Osteocyte (in vitro differentiated cells): ENCODE results near the gene DYNC1I1. TPM values are rescaled to one million over a fixed set of nuclear protein-coding genes. Genes with fewer than 3 reads are reported as not detected.

Experiments used
- DNase-seq: peaks from one replicate; pipeline ENCODE4 v3.0.0; 2021; ENCODE audit warnings: mixed read lengths; ENCODE audit not compliant: unreplicated experiment; ENCODE audit errors: extremely low spot score
- H3K27ac Mint-ChIP-seq: one replicate; pipeline ENCODE4 v1.8.0; 2021; ENCODE audit warnings: mild to moderate bottlenecking, mixed read lengths; ENCODE audit not compliant: unreplicated experiment
- H3K27me3 Mint-ChIP-seq: one replicate; pipeline ENCODE4 v1.8.0; 2021; ENCODE audit warnings: mixed read lengths; ENCODE audit not compliant: unreplicated experiment
- H3K36me3 Mint-ChIP-seq: one replicate; pipeline ENCODE4 v1.8.0; 2021; ENCODE audit warnings: mixed read lengths; ENCODE audit not compliant: unreplicated experiment
- H3K4me1 Mint-ChIP-seq: one replicate; pipeline ENCODE4 v1.8.0; 2021; ENCODE audit warnings: mixed read lengths; ENCODE audit not compliant: unreplicated experiment
- H3K4me3 Mint-ChIP-seq: one replicate; pipeline ENCODE4 v1.8.0; 2021; ENCODE audit warnings: mild to moderate bottlenecking, moderate library complexity, mixed read lengths; ENCODE audit not compliant: unreplicated experiment
- H3K9me3 Mint-ChIP-seq: one replicate; pipeline ENCODE4 v1.8.0; 2021; ENCODE audit warnings: mixed read lengths; ENCODE audit not compliant: unreplicated experiment
- total RNA-seq: library from RNA; stranded (reverse); gene quantifications from 2 replicates; pipeline ENCODE4 v1.2.1, GENCODE V29; 2021
- TF ChIP-seq, protein P1 (sequence below): fragments of 200-600 bp; sonication (generic); IDR thresholded peaks from 2 replicates; pipeline ENCODE4 v1.5.0; 2021; ENCODE audit warnings: antibody characterized with exemption, mild to moderate bottlenecking, moderate library complexity

Gene DYNC1I1
- total RNA-seq, 1 donor from 2014 or later, result 43.3 TPM

DNA sequence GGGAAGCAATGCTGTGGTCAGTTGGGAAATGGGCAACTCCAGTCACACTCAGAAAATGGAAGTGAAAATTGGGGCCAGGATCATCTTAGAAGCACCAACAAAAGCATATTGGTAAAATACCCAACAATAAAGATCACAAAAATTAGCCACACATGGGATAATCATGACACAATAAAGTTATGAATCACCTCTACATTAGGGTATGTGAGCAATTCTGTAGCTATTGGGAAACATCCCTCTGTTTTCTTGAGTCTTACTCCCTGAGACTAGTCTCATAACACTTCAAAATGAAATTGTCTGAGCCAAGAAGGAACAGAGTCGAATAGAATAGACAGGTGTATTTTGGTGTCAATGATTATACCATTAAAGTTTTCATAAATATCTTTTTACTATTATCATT, 178.3 kb downstream of the DYNC1I1 start:
- no peaks in the 10 kb centered on the region for H3K4me1 Mint-ChIP-seq
- H3K4me3 Mint-ChIP-seq, result no peak overlapping the region
- no peaks in the 10 kb centered on the region for H3K27me3 Mint-ChIP-seq
- no peak for DNase-seq
- H3K27ac Mint-ChIP-seq, result no peak overlapping the region
- TF ChIP-seq, protein P1, sequence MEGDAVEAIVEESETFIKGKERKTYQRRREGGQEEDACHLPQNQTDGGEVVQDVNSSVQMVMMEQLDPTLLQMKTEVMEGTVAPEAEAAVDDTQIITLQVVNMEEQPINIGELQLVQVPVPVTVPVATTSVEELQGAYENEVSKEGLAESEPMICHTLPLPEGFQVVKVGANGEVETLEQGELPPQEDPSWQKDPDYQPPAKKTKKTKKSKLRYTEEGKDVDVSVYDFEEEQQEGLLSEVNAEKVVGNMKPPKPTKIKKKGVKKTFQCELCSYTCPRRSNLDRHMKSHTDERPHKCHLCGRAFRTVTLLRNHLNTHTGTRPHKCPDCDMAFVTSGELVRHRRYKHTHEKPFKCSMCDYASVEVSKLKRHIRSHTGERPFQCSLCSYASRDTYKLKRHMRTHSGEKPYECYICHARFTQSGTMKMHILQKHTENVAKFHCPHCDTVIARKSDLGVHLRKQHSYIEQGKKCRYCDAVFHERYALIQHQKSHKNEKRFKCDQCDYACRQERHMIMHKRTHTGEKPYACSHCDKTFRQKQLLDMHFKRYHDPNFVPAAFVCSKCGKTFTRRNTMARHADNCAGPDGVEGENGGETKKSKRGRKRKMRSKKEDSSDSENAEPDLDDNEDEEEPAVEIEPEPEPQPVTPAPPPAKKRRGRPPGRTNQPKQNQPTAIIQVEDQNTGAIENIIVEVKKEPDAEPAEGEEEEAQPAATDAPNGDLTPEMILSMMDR, result no peak
- H3K36me3 Mint-ChIP-seq, result peaks cover 9% of the 10 kb centered on the region
- H3K9me3 Mint-ChIP-seq, result no peaks in the 10 kb centered on the region

DNA sequence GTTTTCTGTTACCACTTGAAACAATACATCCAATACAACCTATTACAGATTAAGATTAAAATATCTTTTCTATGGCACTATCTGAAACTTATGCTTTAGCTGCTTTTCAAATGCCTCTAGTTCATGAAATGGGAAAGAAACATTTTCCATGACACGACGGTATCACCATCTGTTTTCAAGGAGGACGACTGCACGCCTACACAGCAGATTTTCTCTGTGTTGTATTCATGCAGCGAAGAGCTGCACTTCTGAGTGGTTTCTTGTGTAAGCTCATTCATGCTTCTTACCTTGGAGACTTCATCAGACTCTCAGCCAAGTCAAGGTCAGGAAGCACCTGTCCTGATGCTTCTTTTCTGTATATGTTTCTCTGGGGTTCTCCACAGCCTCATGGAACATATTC, 179.2 kb downstream of the DYNC1I1 start:
- TF ChIP-seq, protein P1, result no peak

DNA sequence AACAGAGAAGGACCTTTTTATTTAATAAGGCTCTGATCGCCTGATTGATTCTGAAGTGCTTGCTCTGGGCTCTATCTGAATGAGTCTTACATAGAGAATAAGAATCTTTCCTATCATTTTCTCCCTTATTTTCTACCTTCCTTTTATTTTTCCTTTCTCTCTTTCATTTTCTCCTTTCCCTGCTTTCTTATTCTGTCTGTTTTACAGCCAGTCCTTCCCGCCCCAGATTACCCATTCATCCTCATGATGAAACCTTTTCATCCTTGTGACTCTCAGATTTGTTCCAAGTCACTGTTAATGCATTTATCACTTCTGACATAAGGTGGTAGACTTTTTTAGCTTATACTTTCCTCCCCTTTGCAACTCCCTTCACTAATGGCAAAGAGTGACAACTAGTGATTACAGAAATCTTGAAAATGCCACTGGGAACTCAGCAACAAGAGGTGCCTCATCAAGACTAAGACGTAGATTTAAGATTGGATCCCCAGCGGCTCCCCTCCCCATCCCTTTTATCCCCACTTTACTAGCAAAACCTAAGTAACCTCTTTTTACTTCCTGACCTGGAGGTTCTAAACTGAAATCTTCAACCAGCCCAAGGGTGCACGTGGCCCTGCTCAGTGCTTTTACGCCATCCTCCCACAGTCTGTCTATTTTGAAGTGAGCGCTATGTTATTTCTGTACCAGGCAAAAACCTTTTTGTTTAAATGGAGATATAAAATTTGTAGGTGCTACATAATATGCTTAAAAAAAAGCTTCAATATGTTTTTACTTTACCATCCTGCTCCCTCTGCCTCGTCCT, 179.8 kb downstream of the DYNC1I1 start:
- no peak for DNase-seq
- H3K4me3 Mint-ChIP-seq, result no peak overlapping the region
- TF ChIP-seq, protein P1, result no peak
- no peaks in the 10 kb centered on the region for H3K4me1 Mint-ChIP-seq
- no peaks in the 10 kb centered on the region for H3K9me3 Mint-ChIP-seq
- H3K27me3 Mint-ChIP-seq, result no peaks in the 10 kb centered on the region
- H3K27ac Mint-ChIP-seq, result no peak overlapping the region
- H3K36me3 Mint-ChIP-seq, result peaks cover 9% of the 10 kb centered on the region

More for the DNA sequence above, 179.2 kb downstream of the DYNC1I1 start:
- Mint-ChIP-seq H3K27me3 (no peaks in the 10 kb centered on the region), H3K4me1 (no peaks in the 10 kb centered on the region), H3K4me3 (no peak overlapping the region), H3K9me3 (no peaks in the 10 kb centered on the region), H3K36me3 (peaks cover 9% of the 10 kb centered on the region), H3K27ac (no peak overlapping the region)
- no peak for DNase-seq

DNA sequence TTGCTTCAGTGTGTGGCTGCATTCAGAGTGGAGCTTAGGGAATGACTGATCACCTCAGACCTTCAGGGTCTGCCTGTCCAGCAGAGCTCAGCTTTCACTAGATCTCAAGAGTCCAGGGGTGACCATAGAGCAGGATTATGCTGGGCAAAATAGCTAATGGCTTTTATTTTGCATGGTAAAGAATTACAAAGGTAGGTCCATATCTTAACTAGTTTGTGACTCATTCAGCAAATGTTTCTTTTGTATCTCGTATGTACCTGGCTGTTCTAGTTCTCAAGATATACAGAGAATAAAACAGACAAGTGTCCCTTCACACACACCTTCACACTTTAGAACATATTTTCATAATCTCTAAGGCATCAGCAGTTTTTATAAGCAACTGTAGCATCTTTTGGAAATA, 180.5 kb downstream of the DYNC1I1 start:
- Mint-ChIP-seq H3K4me3 (no peak overlapping the region), H3K27me3 (no peaks in the 10 kb centered on the region), H3K36me3 (peaks cover 9% of the 10 kb centered on the region), H3K9me3 (no peaks in the 10 kb centered on the region), H3K4me1 (no peaks in the 10 kb centered on the region), H3K27ac (no peak overlapping the region)
- TF ChIP-seq, protein P1, result no peak
- DNase-seq, result no peak

DNA sequence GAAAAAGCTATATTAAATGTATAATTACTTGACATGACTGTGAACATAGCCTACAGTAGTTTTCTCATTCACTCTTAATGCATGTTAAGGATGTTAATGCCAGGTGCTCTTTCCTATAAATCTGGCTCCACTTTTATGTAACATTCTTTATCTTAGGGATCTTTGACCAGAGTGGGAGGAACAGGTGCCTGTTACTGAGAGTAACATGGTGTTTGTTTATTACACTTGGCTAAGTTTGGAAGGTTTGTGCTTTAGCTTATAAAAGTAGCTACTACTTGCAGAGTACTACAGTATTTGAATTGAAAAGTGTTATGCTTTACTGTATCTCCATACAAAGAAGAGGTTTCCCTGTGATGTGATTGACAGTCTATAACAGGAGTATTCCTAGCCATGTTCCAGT, 183.4 kb downstream of the DYNC1I1 start:
- no peak overlapping the region for H3K27ac Mint-ChIP-seq
- no peaks in the 10 kb centered on the region for H3K27me3 Mint-ChIP-seq
- TF ChIP-seq, protein P1, result no peak
- no peaks in the 10 kb centered on the region for H3K9me3 Mint-ChIP-seq
- H3K36me3 Mint-ChIP-seq, result peaks cover 4% of the 10 kb centered on the region
- no peak for DNase-seq
- no peaks in the 10 kb centered on the region for H3K4me1 Mint-ChIP-seq
- no peak overlapping the region for H3K4me3 Mint-ChIP-seq
